ENCODE measurements around the gene DNMT3A.

DNMT3A gene

DNA sequence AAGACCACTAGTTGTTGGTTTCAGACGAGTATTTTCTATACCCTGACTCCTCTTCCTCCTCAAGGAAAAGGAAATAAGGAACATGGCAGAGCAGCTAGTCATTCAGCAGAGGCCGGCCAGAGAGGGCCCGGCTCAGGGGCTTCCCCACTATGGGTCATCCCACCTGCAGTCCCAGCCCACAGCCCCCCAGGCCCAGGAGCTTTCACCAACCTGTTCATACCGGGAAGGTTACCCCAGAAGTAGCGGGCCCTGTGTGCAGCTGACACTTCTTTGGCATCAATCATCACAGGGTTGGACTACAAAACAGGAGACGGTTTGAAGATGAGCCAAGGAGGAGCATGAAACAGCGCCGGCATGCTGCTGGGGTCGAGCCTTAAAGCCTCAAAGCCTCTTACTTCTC is 102.8 kb downstream of the DNMT3A start:
- H3K4me1 ChIP-seq (ENCODE audit: control insufficient read depth, insufficient read depth, low read length), result no peaks in the 10 kb centered on the region
- no peaks in the 10 kb centered on the region for H3K27me3 ChIP-seq (ENCODE audit: control insufficient read depth, insufficient read depth, low read length)
- DNase-seq (ENCODE audit: low read depth, low spot score), result no peak
- H3K27ac ChIP-seq (ENCODE audit: low read length), result no peak overlapping the region
- no CpG with 5 or more reads among the region's 9 CpGs for WGBS (ENCODE audit: insufficient coverage, insufficient read length)
- no peaks in the 10 kb centered on the region for H3K9me3 ChIP-seq (ENCODE audit: control insufficient read depth, insufficient read depth, low read length)
- no peak overlapping the region for H3K4me3 ChIP-seq (ENCODE audit: low read length)
- H3K36me3 ChIP-seq (ENCODE audit: control insufficient read depth, insufficient read depth, low read length), result peaks cover 80% of the 10 kb centered on the region

- peaks cover 83% of the 10 kb centered on the region for H3K36me3 ChIP-seq (ENCODE audit: control insufficient read depth, insufficient read depth, low read length)
- no peak overlapping the region for H3K4me3 ChIP-seq (ENCODE audit: low read length)
- H3K9me3 ChIP-seq (ENCODE audit: control insufficient read depth, insufficient read depth, low read length), result no peaks in the 10 kb centered on the region
- no peak for DNase-seq (ENCODE audit: low read depth, low spot score)
- H3K27me3 ChIP-seq (ENCODE audit: control insufficient read depth, insufficient read depth, low read length), result no peaks in the 10 kb centered on the region
- no peak overlapping the region for H3K27ac ChIP-seq (ENCODE audit: low read length)
- H3K4me1 ChIP-seq (ENCODE audit: control insufficient read depth, insufficient read depth, low read length), result no peaks in the 10 kb centered on the region
- WGBS (ENCODE audit: insufficient coverage, insufficient read length), result no CpG with 5 or more reads among the region's 8 CpGs
Measured at GRCh38 chr2:25237764-25238163, 104.0 kb downstream of the DNMT3A start.

- DNase-seq (ENCODE audit: low read depth, low spot score), result no peak
- Histone ChIP-seq H3K9me3 (ENCODE audit: control insufficient read depth, insufficient read depth, low read length) (no peaks in the 10 kb centered on the region), H3K27me3 (ENCODE audit: control insufficient read depth, insufficient read depth, low read length) (no peaks in the 10 kb centered on the region), H3K4me1 (ENCODE audit: control insufficient read depth, insufficient read depth, low read length) (no peaks in the 10 kb centered on the region), H3K36me3 (ENCODE audit: control insufficient read depth, insufficient read depth, low read length) (peaks cover 82% of the 10 kb centered on the region), H3K27ac (ENCODE audit: low read length) (no peak overlapping the region), H3K4me3 (ENCODE audit: low read length) (no peak overlapping the region)
- 100% methylated on average over 1 of the region's 8 CpGs for WGBS (ENCODE audit: insufficient coverage, insufficient read length)
Measured at GRCh38 chr2:25236736-25237135, 105.0 kb downstream of the DNMT3A start.

DNA sequence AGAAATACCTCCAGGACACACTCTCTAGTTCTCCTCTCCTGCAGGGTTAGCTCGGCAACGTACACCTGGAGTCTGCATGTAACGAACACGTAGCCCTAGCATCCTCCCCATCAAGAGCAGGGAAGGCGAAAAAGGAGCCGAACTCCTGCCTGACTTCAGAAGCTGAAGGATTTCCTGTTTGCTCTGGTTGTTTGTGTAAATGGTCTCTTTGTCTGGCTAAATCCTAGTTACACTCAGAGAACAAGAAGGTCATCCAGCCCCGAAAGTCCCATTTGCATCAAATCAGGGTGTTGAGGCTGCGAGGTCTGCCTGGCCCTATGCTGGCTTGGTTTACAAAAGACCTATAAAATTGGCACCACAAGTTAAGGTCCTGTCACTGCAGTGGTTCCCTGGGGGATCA is 107.0 kb downstream of the DNMT3A start:
- WGBS (ENCODE audit: insufficient coverage, insufficient read length), result no CpG with 5 or more reads among the region's 8 CpGs
- no peak for DNase-seq (ENCODE audit: low read depth, low spot score)

DNA sequence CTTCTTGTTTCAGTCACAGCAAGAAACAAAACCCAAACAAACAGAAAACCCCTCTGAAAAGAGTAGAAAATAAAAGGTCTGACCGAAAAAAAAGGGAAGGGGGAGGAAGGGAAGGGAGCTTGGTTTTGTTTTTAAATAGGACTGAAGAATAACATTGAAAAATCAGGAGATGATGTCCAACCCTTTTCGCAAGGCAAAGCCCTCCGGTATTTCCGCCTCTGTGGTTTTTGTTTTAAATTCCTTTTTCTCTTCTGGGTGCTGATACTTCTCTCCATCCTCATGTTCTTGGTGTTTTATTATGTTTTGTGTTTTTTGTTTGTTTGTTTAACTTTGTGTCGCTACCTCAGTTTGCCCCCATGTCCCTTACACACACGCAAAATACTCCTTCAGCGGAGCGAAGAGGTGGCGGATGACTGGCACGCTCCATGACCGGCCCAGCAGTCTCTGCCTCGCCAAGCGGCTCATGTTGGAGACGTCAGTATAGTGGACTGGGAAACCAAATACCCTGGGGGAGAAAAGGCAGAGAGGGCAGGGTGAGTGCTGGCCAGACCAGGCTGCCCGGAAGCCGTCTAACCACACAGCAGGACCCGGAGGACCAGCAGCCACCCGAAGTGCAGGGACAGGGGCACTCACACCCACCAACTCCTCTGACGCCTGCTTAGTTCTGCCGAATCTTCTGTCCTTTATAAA is 107.7 kb downstream of the DNMT3A start:
- peaks cover 56% of the 10 kb centered on the region for H3K36me3 ChIP-seq (ENCODE audit: control insufficient read depth, insufficient read depth, low read length)
- no CpG with 5 or more reads among the region's 20 CpGs for WGBS (ENCODE audit: insufficient coverage, insufficient read length)
- no peak overlapping the region for H3K27ac ChIP-seq (ENCODE audit: low read length)
- H3K4me1 ChIP-seq (ENCODE audit: control insufficient read depth, insufficient read depth, low read length), result peaks cover 6% of the 10 kb centered on the region
- H3K4me3 ChIP-seq (ENCODE audit: low read length), result no peak overlapping the region
- H3K9me3 ChIP-seq (ENCODE audit: control insufficient read depth, insufficient read depth, low read length), result no peaks in the 10 kb centered on the region
- no peak for DNase-seq (ENCODE audit: low read depth, low spot score)
- no peaks in the 10 kb centered on the region for H3K27me3 ChIP-seq (ENCODE audit: control insufficient read depth, insufficient read depth, low read length)

More for the DNA sequence above, 107.0 kb downstream of the DNMT3A start:
- H3K27ac ChIP-seq (ENCODE audit: low read length), result no peak overlapping the region
- H3K36me3 ChIP-seq (ENCODE audit: control insufficient read depth, insufficient read depth, low read length), result peaks cover 63% of the 10 kb centered on the region
- no peak overlapping the region for H3K4me3 ChIP-seq (ENCODE audit: low read length)
- H3K4me1 ChIP-seq (ENCODE audit: control insufficient read depth, insufficient read depth, low read length), result peaks cover 4% of the 10 kb centered on the region
- H3K27me3 ChIP-seq (ENCODE audit: control insufficient read depth, insufficient read depth, low read length), result no peaks in the 10 kb centered on the region
- H3K9me3 ChIP-seq (ENCODE audit: control insufficient read depth, insufficient read depth, low read length), result no peaks in the 10 kb centered on the region

GRCh38 chr2:25232248-25232825 is 109.4 kb downstream of the DNMT3A start:
- H3K36me3 ChIP-seq (ENCODE audit: control insufficient read depth, insufficient read depth, low read length), result peaks cover 42% of the 10 kb centered on the region
- H3K27me3 ChIP-seq (ENCODE audit: control insufficient read depth, insufficient read depth, low read length), result no peaks in the 10 kb centered on the region
- no peak for DNase-seq (ENCODE audit: low read depth, low spot score)
- no peaks in the 10 kb centered on the region for H3K9me3 ChIP-seq (ENCODE audit: control insufficient read depth, insufficient read depth, low read length)
- peaks cover 8% of the 10 kb centered on the region for H3K4me1 ChIP-seq (ENCODE audit: control insufficient read depth, insufficient read depth, low read length)
- no peak overlapping the region for H3K27ac ChIP-seq (ENCODE audit: low read length)
- no CpG with 5 or more reads among the region's 12 CpGs for WGBS (ENCODE audit: insufficient coverage, insufficient read length)
- no peak overlapping the region for H3K4me3 ChIP-seq (ENCODE audit: low read length)

DNA sequence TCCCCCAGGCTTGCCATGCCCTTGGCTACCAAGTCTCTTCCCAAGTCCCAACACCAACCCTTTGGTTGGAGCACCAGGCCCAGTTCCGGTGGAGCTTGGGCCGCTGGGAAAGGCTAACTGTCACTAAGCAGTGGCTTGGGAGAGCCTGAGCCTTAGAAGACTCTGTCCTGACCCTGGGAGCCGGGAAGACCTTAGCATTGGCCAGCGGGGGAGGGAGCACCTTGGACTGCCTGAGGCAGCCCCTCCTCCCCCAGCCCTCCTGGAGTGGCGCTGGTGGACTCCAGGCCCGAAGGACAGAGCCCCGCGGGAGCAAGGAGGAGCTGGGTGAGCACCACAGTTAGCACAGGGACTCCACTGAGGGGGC is 110.8 kb downstream of the DNMT3A start:
- WGBS (ENCODE audit: insufficient coverage, insufficient read length), result no CpG with 5 or more reads among the region's 8 CpGs
- Histone ChIP-seq H3K27ac (ENCODE audit: low read length) (no peak overlapping the region), H3K9me3 (ENCODE audit: control insufficient read depth, insufficient read depth, low read length) (no peaks in the 10 kb centered on the region), H3K36me3 (ENCODE audit: control insufficient read depth, insufficient read depth, low read length) (peaks cover 32% of the 10 kb centered on the region), H3K27me3 (ENCODE audit: control insufficient read depth, insufficient read depth, low read length) (no peaks in the 10 kb centered on the region), H3K4me3 (ENCODE audit: low read length) (no peak overlapping the region), H3K4me1 (ENCODE audit: control insufficient read depth, insufficient read depth, low read length) (peaks cover 8% of the 10 kb centered on the region)
- no peak for DNase-seq (ENCODE audit: low read depth, low spot score)

DNA sequence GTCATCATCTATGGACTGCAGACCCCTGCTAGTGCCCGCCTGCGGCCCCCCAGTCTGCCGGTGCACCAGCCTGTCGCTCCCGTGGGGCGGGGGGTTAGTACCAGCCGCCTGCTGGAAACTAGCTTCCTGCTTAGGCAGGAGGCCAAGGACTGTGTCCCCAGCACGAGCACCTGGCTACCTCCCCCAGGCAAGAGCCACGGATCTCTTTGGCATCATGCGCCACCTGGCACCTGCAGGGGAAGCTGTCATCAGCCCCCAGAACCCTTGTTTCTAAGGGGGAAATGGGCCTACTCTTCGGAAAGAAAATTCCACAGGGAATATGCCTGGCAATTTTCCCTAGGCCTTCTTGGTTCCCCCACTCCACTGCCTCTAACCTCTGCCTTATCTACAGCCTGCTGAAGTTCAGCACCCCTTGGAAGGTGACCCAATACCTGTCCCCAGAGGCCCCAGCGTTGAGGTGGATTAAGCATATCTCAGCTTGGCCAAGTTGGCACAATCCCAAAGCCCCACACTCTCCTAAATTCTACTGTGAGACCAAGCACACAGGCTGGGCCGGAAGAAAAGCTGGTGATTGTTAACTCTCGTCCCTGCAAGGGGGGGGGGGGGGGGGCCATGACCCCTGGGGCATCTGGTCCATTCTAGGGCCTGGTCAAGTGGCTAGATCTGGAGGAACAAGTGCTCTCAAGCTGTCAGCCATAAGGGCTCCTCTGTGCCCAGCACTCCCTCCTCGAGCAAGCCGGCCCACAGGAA is 111.4 kb downstream of the DNMT3A start:
- no peak overlapping the region for H3K27ac ChIP-seq (ENCODE audit: low read length)
- DNase-seq (ENCODE audit: low read depth, low spot score), result no peak
- peaks cover 8% of the 10 kb centered on the region for H3K4me1 ChIP-seq (ENCODE audit: control insufficient read depth, insufficient read depth, low read length)
- no peaks in the 10 kb centered on the region for H3K27me3 ChIP-seq (ENCODE audit: control insufficient read depth, insufficient read depth, low read length)
- no peak overlapping the region for H3K4me3 ChIP-seq (ENCODE audit: low read length)
- H3K9me3 ChIP-seq (ENCODE audit: control insufficient read depth, insufficient read depth, low read length), result no peaks in the 10 kb centered on the region
- peaks cover 28% of the 10 kb centered on the region for H3K36me3 ChIP-seq (ENCODE audit: control insufficient read depth, insufficient read depth, low read length)
- WGBS (ENCODE audit: insufficient coverage, insufficient read length), result no CpG with 5 or more reads among the region's 16 CpGs

- peaks cover 8% of the 10 kb centered on the region for H3K4me1 ChIP-seq (ENCODE audit: control insufficient read depth, insufficient read depth, low read length)
- DNase-seq (ENCODE audit: low read depth, low spot score), result no peak
- H3K9me3 ChIP-seq (ENCODE audit: control insufficient read depth, insufficient read depth, low read length), result no peaks in the 10 kb centered on the region
- no peak overlapping the region for H3K4me3 ChIP-seq (ENCODE audit: low read length)
- no peak overlapping the region for H3K27ac ChIP-seq (ENCODE audit: low read length)
- WGBS (ENCODE audit: insufficient coverage, insufficient read length), result no CpG with 5 or more reads among the region's 15 CpGs
- peaks cover 24% of the 10 kb centered on the region for H3K36me3 ChIP-seq (ENCODE audit: control insufficient read depth, insufficient read depth, low read length)
- H3K27me3 ChIP-seq (ENCODE audit: control insufficient read depth, insufficient read depth, low read length), result no peaks in the 10 kb centered on the region
Measured at GRCh38 chr2:25229279-25230197, 112.2 kb downstream of the DNMT3A start.

GRCh38 chr2:25228848-25229278 is 112.9 kb downstream of the DNMT3A start:
- no CpG with 5 or more reads among the region's 9 CpGs for WGBS (ENCODE audit: insufficient coverage, insufficient read length)

More at GRCh38 chr2:25228848-25229278, 112.9 kb downstream of the DNMT3A start:
- Histone ChIP-seq H3K36me3 (ENCODE audit: control insufficient read depth, insufficient read depth, low read length) (peaks cover 17% of the 10 kb centered on the region), H3K4me3 (ENCODE audit: low read length) (no peak overlapping the region), H3K9me3 (ENCODE audit: control insufficient read depth, insufficient read depth, low read length) (no peaks in the 10 kb centered on the region), H3K4me1 (ENCODE audit: control insufficient read depth, insufficient read depth, low read length) (peaks cover 8% of the 10 kb centered on the region), H3K27me3 (ENCODE audit: control insufficient read depth, insufficient read depth, low read length) (no peaks in the 10 kb centered on the region), H3K27ac (ENCODE audit: low read length) (no peak overlapping the region)
- peak; percentile 87 for DNase-seq (ENCODE audit: low read depth, low spot score)
